Activated T-cell treated with anti-CD3 and anti-CD28 coated beads for 1 hour (primary cell): ENCODE data around the gene PHLPP1.
"Not testable (repeated sequence)": the region's sequence is repeated elsewhere in the genome, so short reads cannot be mapped to it uniquely, and the experiment has no call there.

ENCODE experiments used
- DNase-seq: peaks from one replicate; pipeline ENCODE4 v3.0.0-alpha.2; 2020; ENCODE audit warnings: low read depth

Gene PHLPP1

DNA sequence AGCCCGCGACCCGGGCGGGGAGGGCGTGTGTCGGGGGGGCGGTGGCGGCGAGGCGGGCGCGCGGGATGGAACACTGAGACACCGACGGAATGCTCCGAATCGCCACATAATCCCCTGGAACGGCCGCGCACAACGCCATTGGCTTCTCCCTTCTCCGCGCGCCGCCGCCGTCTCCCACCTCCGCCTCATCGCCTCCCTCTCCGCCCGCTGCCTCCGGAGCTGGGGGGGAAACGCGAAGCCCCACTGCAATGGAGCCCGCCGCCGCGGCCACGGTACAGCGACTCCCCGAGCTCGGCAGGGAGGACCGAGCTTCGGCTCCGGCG is at the start of gene PHLPP1:
PHLPP1 (plus strand) TSS at position 106 of the 323 bp plus-strand sequence; CDS start at position 249, 143 bp downstream.
- no peak for DNase-seq

DNA sequence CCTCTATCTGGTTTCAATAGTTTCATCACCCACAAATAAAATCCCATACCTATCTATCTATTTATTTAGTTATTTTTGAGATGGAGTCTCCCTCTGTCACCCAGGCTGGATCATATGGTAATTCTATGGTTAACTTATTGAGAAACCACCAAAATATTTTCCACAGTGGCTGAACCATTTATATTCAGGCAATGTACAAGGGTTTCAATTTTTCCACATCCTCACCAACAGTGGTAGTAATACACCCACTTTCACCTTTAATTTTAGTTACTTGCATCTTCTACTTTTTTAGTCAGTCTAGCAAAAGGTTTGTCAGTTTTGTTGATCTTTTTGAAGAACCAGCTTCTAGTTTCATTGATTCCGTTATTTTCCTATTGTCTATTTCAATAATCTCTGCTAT is 46.1 kb upstream of the PHLPP1 start:
- DNase-seq, result no peak

DNA sequence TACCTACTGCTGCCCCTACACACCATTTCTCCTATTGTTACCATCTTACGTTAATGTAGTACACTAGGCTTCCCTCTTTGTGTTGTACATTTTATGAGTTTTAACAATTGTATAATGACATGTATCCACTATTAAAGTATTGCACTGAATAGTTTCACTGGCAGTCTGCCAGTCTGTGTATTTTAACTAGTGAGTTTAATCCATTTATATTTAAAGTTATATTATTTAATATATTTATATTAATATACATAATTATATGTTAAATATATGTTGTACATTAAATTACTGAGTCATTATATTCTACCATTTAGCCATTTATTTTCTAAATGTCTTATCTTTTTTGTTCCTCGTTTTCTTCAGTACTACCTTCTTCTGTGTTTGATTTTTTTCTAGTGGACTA is 44.8 kb upstream of the PHLPP1 start:
- no peak for DNase-seq

DNA sequence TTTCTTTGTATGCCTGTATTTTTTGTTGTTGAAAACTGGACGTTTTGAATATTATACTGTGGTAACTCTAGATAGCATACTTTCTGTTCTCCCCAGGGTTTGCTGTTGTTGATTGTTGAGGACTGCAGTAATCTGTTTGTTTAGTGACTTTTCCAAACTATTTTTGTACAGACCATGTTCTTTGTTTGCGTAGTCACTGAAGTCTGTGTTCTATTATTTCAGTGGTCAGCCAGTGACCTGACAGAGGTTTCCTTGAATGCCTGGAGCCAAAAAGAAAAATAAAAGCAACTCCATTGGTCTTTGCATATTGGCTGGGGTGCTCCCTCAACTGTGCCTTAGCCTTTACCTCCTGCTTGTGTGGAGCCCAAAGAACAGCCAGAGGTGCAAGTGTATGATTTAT is 42.7 kb upstream of the PHLPP1 start:
- no peak for DNase-seq

DNA sequence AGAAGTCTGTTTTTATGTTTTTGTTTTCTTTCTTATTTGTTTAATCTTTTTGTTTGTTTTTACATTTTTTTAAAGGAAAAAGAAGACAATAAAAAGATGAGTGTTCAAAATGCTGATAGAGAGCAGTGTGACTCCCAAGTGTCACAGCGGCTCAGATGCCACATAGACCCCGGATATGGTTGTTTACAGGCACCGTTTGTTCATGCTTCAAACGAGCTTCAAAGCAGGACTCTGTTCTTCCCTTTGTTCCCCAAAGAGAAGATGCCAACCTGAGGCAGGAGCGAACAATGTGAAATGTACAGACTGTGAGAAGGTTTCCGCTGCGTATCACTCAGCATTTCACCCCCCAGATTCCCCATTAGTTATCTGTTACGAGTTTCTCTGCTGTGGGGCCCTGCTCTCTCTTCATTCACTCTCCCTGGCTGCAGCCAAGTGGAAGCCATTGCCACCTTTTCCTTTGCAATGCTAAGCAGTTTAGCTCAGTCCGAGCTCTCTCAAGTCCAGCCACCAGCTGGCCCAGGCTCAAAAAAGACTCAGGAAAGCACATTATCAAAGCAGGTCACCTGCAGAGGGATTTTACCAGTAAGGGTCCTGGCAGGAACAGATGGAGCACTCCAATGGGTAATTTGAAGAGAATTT is 36.4 kb upstream of the PHLPP1 start:
- no peak for DNase-seq

DNA sequence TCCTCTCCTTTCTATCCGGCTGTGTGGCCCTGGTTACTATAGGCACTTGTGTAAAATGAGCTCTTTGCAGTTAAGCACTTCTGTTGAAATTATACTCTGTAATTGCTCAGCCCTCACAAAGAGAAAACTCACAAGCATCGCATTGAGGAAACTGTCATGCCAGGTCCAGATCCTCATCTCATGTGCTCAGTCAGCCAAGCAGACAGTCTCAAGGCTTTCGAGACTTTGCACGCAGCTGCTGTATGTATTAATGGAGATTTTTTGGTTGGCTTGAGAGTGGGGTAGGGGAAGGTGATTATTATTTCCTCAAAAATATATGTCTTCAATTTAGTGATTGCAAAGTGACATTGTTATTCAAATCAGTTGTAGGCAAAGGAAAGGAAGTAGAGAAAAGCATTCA is 33.0 kb upstream of the PHLPP1 start:
- DNase-seq, result no peak

DNA sequence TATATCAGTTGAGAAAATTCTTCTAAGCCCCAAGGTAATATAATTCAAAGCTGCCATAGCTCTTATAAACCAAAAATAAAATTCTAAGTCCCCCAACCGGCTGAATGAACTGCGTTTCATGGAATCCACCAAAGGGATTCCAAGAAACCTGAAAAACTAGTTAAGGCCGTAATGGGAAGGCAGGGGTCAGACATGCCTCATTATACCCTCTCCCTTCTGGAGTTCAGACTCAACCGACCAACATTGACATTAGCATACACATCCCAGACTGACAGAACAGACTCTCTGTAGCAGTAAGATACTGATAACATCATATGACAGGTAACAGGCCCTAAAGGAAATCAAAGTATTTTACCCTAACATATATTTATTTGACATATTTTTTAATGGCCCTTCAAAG is 31.4 kb upstream of the PHLPP1 start:
- DNase-seq, result no peak

DNA sequence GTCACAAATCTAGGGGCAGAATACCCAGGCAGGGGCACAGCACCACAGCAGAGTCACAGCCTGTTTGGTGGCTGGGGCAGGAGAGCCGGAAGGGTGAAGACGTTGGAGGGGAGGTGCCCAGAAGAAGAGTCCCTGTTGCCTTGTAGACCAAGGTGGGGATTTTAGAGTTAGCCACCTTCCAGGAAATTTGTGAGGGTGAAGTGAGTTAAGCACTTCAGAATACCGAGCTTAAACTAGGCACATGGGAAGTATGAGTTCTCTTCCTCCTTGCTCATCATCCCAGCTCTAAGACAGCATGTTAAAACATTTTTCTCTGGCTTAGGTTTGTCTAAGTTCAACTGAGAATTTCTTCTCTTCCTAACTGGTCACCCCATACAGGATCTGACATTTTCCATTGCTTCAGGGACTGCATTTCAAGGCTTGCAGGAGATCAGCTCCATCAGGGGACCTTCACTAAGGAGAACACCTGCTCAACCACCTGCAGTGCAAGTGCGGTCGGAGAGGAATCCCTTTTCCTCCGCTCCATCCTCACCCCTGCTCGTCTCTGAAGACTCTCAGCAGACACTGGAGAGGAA is 26.5 kb upstream of the PHLPP1 start:
- no peak for DNase-seq

DNA sequence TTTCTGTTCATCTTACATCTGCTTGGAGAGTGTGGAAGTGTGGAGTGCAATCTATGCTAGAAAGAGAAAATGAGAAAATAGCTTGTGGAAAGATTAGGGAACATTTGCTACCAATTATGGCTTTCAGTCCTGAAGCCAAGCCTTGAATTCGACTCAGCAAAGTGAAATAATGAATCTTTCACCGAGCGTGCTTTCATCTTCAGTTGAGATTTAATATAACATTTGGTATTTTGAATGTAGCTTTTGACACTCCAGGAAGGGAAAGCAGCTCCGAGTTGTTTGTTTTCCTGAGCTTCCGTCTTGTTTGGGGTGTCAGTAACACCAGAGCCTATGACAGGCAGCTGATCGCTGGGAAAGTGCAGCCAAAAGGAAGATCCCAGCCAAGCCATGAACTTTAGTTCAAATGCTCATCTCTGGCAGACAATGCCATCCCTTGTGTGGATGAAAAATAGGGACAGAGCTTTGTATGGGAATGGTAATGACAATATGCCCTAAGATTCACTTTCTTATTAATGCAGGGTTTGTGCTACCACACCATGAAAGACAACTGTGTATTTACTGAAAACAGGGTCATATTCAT is 25.0 kb upstream of the PHLPP1 start:
- DNase-seq, result no peak

DNA sequence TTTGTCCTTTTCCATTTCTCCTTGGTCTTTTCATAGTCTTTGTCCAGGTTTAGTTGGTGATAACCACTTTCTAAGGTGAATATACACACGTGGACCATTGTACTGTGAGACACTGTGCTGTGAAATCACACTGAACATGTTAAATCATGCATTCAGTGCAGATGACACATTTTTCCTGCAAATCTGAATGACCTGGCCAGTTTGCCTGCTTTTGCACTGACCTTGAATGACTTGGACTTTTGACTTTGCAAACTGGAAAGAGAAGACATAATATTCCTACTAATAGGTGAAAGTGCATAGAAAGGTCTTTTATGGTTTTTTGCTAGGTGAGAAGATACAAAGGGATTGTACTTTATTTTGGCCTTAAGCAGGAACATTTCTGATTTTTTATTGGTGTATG is 21.7 kb upstream of the PHLPP1 start:
- DNase-seq, result no peak

DNA sequence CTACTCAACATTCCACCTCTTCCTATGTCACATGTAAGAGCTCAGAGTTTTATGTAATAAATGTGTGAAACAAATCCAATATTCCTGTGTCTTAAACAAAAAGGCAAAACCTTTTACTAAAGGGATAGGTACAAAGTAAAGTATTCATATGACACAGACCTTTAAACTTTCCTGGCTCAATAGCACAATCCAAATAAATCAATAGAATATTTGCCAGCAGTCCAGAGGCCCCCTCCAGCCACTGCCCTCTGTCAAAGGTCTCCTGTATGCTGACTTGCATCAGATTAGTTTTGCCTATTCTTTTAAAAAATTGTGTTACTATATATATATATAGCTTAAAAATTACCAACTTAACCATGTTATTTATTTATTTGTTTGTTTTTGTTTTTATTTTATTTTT is 17.7 kb upstream of the PHLPP1 start:
- DNase-seq, result no peak

DNA sequence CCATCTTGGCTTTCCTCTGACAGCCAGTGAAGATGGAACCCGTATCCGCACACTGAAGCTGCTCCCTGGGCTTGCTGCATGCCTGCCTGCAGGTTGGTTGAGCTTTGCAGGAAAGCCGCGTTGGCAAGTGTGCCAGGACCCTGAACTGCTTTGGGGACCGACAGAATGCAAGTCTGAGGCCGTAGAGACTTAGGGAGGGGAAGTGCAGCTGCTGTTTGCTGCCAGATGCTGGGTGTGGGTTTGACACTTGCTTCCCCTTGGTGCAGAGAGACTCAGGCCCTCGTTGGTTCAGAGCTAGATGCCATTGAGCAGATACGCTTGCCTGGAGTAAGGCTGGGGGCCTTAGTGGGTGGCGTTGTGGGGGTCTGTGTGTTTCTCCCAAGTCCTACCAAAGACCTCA is 13.1 kb upstream of the PHLPP1 start:
- DNase-seq, result no peak

DNA sequence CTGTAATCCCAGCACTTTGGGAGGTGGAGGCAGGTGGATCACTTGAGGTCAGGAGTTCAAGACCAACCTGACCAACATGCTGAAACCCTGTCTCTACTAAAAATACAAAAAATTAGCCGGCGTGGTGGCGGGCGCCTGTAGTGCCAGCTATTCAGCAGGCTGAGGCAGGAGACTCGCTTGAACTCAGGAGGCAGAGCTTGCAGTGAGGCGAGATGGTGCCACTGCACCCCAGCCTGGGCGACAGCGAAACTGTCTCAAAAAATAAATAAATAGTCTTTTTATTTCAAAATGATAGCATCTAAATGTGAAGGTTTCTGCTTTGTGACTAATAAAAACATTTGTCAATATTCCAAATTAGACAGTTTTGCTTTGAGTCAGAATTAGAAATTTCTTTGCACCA is 8.5 kb upstream of the PHLPP1 start:
- not testable (repeated sequence) for DNase-seq

DNA sequence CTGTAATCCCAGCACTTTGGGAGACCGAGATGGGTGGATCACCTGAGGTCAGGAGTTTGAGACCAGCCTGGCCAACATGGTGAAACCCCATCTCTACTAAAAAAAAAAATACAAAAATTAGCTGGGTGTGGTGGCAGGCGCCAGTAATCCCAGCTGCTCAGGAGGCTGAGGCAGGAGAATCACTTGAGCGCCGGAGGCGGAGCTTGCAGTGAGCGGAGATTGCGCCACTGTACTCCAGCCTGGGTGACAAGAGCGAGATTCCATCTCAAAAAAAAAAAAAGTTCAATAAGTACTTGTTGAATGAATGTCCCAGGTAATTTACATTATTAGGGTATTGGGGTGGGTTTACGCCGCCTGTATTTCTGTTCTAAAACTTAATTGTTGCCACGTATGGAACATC is 5.4 kb upstream of the PHLPP1 start:
- DNase-seq, result not testable (repeated sequence)

DNA sequence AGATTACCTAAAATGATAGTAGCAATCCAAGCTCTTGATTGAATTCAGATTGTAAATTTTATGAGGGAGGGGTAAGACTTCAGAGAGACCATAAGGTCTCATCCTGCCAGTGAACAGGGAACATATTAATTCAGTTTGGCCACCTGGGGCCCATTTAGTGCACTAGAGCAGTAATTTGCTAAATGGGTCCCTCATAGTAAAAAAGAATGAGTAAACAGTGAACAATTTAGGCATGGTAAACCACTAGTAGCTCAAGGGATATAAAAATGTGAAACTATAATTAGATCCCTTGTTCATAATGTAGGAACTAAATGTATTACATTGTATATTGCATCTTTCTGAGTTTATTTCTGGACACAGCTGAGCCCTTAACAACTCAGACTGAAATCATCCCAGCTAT is 4.9 kb upstream of the PHLPP1 start:
- DNase-seq, result no peak

DNA sequence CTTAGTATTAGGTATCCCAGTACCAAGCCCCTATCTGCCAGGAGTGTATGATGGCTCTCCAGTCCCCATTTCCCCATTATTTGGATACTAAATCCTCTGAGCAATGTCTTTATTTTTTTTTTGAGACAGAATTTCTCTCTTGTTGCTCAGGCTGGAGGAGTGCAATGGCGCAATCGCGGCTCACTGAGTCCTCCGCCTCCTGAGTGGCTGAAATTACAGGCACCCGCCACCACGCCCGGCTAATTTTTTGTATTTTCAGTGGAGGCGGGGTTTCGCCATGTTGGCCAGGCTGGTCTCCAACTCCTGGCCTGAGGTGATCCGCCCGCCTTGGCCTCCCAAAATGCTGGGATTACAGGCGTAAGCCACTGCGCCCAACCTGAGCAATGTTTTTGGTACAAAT is 3.6 kb upstream of the PHLPP1 start:
- no peak for DNase-seq

DNA sequence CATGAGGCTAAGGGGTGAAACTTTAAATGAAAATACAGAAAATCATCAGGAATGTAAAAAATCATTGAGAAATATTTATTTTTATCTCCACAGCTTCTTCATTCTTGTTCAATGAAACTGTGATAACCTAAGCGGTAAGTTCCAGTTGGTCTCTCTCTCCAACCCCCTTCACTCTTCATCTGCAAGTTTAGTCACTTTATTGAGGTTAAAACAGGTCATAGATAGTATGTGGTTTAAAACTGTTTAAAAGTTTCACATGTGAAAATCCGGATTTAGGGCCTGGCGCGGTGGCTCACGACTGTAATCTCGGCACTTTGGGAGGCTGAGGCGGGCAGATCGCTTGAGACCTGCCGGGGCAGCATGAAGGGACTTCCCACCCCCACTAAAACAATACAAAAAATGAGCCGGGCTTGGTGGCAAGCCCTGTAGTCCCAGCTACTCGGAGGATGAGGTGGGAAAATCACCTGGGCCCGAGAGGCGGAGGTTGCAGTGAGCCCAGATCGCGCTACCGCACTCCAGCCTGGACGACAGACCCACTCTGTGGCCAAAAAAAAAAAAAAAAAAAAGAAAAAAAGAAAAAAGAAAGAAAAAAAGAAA is 1.6 kb upstream of the PHLPP1 start:
- DNase-seq, result no peak

DNA sequence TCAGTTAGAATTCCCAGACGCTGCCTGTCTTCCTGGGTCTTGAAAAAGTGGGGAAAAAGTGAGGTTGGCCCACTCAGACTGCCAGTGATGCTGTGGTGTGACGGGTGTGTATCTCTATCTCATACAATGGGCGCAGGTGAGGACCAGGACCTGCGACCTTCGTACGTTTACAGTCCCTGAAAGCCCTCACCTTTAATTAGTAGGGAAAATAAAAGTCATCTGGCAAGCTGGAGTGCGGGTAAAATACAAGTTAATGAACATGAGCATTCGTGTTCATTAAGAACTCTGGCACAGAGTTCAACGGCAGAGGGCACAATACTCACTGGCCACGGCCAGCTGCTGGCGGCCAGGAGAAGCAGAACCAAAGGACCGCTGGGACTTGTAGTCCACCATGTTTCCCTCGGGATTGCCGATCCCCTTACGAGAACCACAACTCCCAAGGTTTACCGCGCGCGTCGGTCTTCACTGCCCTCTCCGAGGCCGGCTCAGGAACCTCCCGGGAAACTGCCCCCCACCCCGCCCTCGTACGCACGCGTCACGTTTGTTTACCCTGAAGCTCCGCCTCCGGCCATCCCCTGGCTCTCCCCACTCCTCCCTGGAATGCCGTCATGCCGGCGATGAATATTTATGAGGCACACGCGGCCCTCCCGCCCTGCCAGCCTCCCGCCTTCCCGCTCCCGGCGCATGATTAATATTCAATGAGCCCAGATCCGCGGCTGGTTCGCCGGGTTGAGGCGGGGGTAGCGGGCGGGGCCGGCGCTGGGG is 488 bp upstream of the PHLPP1 start:
- peak; percentile 85 for DNase-seq

DNA sequence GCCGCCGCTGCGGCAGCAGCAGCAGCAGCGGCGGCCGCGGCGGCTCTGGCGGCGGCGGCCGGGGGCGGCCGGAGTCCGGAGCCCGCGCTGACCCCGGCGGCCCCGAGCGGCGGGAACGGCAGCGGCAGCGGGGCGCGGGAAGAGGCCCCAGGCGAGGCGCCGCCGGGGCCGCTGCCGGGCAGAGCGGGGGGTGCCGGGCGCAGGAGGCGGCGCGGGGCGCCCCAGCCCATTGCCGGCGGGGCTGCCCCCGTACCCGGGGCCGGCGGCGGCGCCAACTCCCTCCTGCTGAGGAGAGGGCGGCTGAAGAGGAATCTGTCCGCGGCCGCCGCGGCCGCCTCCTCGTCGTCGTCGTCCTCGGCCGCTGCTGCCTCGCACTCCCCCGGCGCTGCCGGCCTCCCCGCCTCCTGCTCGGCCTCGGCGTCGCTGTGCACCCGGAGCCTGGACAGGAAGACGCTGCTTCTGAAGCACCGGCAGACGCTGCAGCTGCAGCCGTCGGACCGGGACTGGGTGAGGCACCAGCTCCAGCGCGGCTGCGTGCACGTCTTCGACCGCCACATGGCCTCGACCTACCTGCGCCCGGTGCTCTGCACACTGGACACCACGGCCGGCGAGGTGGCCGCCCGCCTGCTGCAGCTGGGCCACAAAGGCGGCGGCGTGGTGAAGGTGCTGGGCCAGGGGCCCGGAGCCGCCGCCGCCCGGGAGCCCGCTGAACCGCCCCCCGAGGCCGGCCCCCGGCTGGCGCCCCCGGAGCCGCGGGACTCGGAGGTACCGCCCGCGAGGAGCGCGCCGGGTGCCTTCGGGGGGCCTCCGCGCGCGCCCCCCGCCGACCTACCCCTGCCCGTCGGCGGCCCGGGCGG is 646 bp downstream of the PHLPP1 start:
- DNase-seq, result peak; percentile 38

DNA sequence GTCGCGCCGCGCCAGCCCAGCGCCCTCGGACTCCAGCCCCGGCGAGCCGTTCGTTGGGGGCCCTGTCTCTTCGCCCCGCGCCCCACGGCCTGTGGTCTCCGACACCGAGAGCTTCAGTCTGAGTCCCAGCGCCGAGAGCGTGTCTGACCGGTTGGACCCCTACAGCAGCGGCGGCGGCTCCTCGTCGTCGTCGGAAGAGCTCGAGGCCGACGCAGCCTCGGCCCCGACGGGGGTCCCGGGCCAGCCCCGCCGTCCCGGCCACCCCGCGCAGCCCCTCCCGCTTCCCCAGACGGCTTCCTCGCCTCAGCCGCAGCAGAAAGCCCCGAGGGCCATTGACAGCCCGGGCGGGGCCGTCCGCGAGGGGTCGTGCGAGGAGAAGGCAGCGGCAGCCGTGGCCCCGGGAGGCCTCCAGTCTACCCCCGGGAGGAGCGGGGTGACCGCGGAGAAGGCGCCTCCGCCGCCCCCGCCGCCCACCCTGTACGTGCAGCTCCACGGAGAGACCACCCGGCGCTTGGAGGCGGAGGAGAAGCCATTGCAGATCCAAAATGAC is 1.4 kb downstream of the PHLPP1 start:
- peak; percentile 37 for DNase-seq

DNA sequence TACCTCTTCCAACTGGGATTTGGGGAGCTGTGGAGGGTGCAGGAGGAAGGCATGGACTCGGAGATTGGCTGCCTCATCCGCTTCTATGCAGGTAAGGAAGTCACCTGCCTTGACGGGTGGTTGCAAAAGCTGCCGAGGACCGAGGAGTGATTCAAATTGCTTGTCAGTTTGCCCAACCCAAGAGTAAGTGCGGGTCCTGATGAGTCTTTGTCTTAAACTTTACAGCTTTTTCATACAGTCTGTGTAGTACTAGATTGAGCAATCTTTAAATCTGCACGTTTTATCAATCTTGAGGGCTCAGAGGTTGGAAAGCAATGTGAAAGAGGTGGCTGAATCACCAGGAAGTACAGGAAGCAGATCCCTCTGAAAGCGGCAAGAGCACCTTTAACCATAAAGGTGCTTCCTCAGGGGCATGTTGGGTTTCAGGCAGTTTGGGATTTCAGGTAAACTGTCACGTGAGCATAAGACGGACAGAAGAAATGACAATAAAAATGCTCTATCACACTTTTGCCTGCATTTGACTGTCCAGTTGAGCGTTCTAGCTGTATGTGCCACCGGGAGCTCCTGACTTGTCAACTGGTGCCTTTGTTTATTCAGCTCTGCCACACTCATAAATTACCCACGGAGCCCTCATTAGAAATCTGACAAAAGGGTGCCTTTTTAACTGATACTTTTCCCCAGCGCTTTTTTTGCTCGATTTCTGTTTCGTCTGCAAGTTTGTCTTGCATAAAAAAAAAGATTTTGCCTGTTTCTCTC is 2.0 kb downstream of the PHLPP1 start:
- DNase-seq, result peak; percentile 26
